Kidney epithelial cell (primary cell): ENCODE results near the gene APBB2. TPM values are rescaled to one million over a fixed set of nuclear protein-coding genes. Genes with fewer than 3 reads are reported as not detected.

Experiments used
- DNase-seq: peaks from one replicate; pipeline ENCODE4 v3.0.0-alpha.2; 2010; ENCODE audit warnings: low read depth
- H3K27me3 ChIP-seq: 2 replicates; pipeline ENCODE4 v1.6.0; 2011; ENCODE audit warnings: low read length; ENCODE audit not compliant: control insufficient read depth, insufficient read depth
- H3K36me3 ChIP-seq: 2 replicates; pipeline ENCODE4 v1.5.1; 2011; ENCODE audit warnings: low read length; ENCODE audit not compliant: control insufficient read depth, insufficient read depth
- H3K4me3 ChIP-seq: 2 replicates; pipeline ENCODE4 v1.5.1; 2011; ENCODE audit warnings: low read depth, mild to moderate bottlenecking, control low read depth, low read length
- CTCF ChIP-seq: IDR thresholded peaks from 2 replicates; pipeline ENCODE4 v1.5.1; 2011; ENCODE audit warnings: mild to moderate bottlenecking, moderate library complexity, low read length, control low read depth, inconsistent platforms; ENCODE audit not compliant: insufficient read depth, poor library complexity, severe bottlenecking
- total RNA-seq: library from RNA; depleted of rRNA; stranded (reverse); fragments of >200 nt; gene quantifications from 2 replicates; pipeline ENCODE4 v1.2.3, GENCODE V29; 2015

Gene APBB2
- total RNA-seq, 1 donor from 2014 or later, result 52.0 TPM

- TF ChIP-seq CTCF, result no peak
- H3K27me3 ChIP-seq, result no peaks in the 10 kb centered on the region
- no peak overlapping the region for H3K4me3 ChIP-seq
- no peak for DNase-seq
- no peaks in the 10 kb centered on the region for H3K36me3 ChIP-seq
Observed at GRCh38 chr4:41129128-41129754, 85.1 kb downstream of the APBB2 start.

- no peak for DNase-seq
- H3K36me3 ChIP-seq, result no peaks in the 10 kb centered on the region
Observed at GRCh38 chr4:41125558-41126311, 88.6 kb downstream of the APBB2 start.

GRCh38 chr4:41124916-41125548 lies 89.3 kb downstream of the APBB2 start:
- TF ChIP-seq CTCF, result no peak
- Histone ChIP-seq H3K36me3 (no peaks in the 10 kb centered on the region), H3K4me3 (no peak overlapping the region), H3K27me3 (no peaks in the 10 kb centered on the region)
- DNase-seq, result no peak

More at GRCh38 chr4:41125558-41126311, 88.6 kb downstream of the APBB2 start:
- Histone ChIP-seq H3K27me3 (no peaks in the 10 kb centered on the region), H3K4me3 (no peak overlapping the region)
- TF ChIP-seq CTCF, result no peak

GRCh38 chr4:41122775-41123174 lies 91.6 kb downstream of the APBB2 start:
- H3K4me3 ChIP-seq, result no peak overlapping the region
- no peak for TF ChIP-seq CTCF
- DNase-seq, result no peak
- H3K27me3 ChIP-seq, result no peaks in the 10 kb centered on the region
- H3K36me3 ChIP-seq, result no peaks in the 10 kb centered on the region

- H3K36me3 ChIP-seq, result no peaks in the 10 kb centered on the region
- H3K4me3 ChIP-seq, result no peak overlapping the region
- no peak for DNase-seq
- no peaks in the 10 kb centered on the region for H3K27me3 ChIP-seq
- no peak for TF ChIP-seq CTCF
Observed at GRCh38 chr4:41122309-41122708, 92.0 kb downstream of the APBB2 start.
